GM21786 (cell line): Measurements from ENCODE around the gene LRRC31.

Experiments
- ATAC-seq: cut with Tn5 transposase; IDR thresholded peaks from one replicate; pipeline ENCODE4 v1.9.1; 2021; ENCODE audit not compliant: unreplicated experiment

Gene LRRC31

GRCh38 chr3:169813757-169814517 lies 55.8 kb downstream of the LRRC31 start:
- ATAC-seq: peak; percentile 84

- no peak for ATAC-seq
Measured at GRCh38 chr3:169813278-169813677, 56.5 kb downstream of the LRRC31 start.

GRCh38 chr3:169812332-169813235 lies 57.2 kb downstream of the LRRC31 start, which contains the start of the genes LRRC34 and LRRIQ4:
Gene LRRC34 (minus strand): TSS chr3:169812904. CDS start chr3:169812548, 356 bp downstream.
Gene LRRIQ4 (plus strand): TSS chr3:169812870. CDS start chr3:169821922, 9,052 bp downstream.
- peak; percentile 58 for ATAC-seq

GRCh38 chr3:169811631-169812331 lies 58.0 kb downstream of the LRRC31 start:
- peak; percentile 2 for ATAC-seq

- no peak for ATAC-seq
Measured at GRCh38 chr3:169809230-169809795, 60.4 kb downstream of the LRRC31 start.

- no peak for ATAC-seq
Measured at GRCh38 chr3:169804681-169805080, 65.1 kb downstream of the LRRC31 start.

- no peak for ATAC-seq
Measured at GRCh38 chr3:169792359-169792758, 77.4 kb downstream of the LRRC31 start.

GRCh38 chr3:169790687-169791429 lies 78.9 kb downstream of the LRRC31 start:
- no peak for ATAC-seq

GRCh38 chr3:169790219-169790618 lies 79.5 kb downstream of the LRRC31 start:
- no peak for ATAC-seq
